HG03097 (cell line): Measurements from ENCODE around the gene TFF3.
"Not testable (repeated sequence)": the region's sequence is repeated elsewhere in the genome, so short reads cannot be mapped to it uniquely, and the experiment has no call there.

Experiments
- ATAC-seq: cut with Tn5 transposase; IDR thresholded peaks from one replicate; pipeline ENCODE4 v1.9.1; 2021; ENCODE audit not compliant: unreplicated experiment, low FRiP score

Gene TFF3

DNA sequence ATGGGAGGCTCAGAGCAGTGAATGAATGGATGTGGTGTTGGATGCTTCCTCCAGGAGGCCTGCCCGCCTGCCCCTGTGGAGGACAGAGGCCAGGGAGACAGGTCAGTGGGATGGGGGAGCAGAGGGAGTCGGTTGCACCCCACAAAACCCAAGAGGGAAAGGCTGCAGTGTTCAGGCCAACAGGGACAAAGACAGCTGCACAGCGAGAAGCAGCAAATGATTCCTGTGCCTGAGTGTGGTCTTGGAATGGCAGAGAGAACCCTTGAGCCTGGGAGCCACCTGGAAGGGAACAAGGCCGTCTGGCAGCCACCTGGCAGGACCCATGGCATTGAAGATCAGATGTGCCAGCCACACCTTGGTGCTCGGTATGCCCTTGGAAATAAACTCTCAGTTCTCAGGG lies 8.1 kb downstream of the TFF3 start:
- ATAC-seq = no peak

DNA sequence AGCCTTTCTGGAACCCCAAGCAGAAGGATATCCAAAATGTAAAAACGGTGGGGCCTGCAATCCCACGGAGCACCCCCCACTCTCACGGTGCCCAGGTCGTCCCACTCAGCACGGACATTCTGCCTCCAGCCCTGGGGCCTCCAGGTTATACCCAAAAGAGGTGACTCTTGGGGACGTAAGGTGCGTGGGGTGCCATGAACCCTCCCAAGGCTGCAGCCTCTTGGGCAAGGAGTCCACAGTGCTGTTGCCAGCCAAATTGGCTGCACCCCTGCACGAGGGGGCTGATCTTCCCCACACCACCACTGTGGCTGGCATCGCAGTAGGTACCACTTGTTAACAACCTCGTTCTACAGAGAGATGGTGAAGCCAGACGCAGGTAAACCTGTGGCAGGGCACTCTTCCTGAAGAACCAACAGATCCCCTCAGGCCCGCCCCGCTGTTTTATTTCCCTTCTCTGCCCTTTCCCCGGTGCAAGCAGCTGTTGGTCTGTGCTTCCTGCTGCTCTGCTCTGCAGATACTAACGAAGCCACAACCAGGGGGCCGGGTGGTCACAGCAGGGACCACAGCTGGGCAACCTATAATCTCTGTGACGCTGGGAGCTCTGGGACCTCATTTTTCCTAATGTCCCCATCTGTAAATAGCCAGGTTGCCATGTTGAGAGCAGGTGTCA lies 8.7 kb downstream of the TFF3 start:
- ATAC-seq = no peak

DNA sequence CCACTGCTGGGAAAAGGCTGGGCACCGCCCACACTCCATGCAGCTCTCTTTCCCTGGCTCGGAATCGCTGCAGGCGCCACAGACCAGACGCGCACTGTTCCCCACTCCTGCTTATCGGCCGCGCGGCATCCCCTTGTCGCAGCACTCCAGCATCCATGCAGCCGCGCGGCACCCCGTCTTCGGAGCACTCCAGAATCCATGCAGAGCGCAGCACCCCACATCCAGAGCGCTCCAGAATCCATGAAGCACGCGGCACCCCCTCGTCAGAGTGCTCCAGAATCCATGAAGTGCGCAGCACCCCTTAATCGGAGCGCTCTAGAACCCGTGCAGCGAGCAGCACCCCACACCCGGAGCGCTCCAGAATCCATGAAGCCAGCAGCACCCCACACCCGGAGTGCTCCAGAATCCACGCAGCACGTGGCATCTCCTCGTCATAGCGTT lies 9.5 kb downstream of the TFF3 start:
- ATAC-seq = no peak

DNA sequence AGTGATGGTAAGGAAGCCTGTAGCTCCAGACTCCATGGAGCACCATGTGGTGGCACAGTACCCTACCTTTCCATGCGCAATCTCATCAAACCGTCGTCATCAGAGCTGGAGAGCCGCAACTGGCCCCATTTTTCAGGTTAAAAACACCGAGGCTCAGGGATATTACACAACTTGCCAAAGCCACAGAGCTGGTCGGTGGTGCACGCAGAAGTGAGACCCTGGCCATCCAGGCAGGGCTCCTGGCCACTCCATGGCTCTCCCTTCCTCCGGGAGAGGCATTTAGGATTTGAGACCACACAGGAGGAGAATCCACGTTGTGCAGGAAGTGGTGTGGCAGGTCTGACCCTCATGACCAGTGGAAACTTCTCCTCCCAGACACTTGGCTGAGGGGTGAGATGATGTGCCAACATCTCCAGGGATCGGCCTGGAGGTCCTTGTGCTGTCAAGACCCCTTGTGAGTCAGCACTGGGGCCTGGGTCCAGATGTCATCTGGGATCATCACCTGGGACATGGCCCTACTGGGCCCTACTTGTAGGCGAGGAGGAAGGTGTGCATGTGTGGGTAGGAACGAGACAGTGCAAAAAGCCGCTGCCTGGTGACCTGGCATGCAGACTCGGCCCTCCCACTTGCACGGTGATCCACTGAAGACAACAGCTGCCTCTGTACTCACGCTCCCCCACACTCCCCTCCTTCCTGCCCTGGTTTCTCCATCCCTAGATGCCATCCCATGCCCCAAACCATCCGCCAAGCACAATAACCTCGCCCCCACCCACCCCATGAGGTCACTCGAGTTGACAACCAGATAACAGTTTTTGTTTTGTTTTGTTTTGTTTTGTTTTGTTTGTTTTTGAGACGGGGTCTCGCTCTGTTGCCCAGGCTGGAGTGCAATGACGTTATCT lies 10.4 kb downstream of the TFF3 start:
- no peak for ATAC-seq

DNA sequence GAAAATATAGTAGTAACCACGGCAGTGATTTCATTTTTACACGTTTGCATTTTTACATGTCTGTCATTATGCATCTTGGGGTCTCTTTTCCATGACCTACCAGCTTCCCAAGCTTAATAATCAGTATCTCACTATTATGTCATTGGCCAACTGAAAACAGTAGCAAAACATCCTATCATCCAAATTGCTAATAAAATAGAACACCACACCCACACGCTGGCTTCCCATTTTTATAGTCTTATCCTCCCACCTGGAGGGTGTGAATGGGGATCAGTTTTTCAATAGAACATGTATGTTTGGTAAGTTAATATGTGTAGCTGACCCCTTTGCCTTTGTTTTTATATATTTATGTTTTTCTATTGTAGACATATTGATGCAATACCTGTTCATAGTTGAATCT lies 11.8 kb downstream of the TFF3 start:
- no peak for ATAC-seq

DNA sequence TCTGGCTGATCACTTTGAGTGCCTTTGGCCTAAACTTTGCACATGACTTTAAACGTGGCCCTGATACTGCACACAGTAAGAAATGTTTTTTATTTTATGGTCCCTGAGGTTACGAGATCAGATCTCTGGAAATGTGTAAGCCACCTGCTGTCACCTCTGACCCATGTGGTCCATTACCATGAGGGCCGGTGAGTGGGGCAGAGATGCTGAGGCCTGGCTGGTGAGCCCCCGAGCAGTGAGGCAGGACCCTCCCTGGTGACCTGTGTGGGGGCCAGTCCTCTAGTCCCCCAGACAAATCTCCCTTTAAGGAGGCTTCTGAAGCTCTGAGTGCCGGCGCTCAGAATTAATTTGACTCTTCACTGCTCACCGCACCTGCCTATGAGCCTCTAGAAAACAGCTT lies 12.4 kb downstream of the TFF3 start:
- no peak for ATAC-seq

DNA sequence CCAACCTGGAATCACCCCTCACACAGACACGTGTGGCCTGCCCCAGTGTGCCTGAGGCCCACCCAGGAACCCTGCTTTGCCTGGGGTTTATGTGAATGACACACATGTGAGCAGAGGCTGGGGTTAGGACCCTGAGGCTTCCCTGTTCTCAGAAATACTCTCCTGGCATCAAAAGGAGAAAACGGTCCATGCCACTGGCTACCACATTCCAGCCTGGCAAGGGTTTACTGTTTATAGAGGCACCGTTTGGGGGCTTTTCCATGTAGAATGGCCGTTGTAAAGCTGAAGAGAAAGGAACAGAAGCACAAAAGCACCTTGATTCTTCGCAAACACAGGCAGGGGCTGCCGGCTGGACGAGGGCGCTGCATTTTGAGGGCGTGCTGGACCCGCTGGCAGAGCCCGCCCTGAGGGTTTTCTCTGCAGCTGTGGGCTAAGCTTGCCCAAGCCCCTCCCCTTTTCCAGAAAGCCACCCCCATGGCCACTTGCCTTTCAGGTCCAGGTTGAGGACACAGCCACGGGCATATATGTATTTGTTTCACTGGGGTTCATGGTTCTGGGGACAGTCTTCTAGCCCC lies 13.0 kb downstream of the TFF3 start:
- ATAC-seq = no peak

DNA sequence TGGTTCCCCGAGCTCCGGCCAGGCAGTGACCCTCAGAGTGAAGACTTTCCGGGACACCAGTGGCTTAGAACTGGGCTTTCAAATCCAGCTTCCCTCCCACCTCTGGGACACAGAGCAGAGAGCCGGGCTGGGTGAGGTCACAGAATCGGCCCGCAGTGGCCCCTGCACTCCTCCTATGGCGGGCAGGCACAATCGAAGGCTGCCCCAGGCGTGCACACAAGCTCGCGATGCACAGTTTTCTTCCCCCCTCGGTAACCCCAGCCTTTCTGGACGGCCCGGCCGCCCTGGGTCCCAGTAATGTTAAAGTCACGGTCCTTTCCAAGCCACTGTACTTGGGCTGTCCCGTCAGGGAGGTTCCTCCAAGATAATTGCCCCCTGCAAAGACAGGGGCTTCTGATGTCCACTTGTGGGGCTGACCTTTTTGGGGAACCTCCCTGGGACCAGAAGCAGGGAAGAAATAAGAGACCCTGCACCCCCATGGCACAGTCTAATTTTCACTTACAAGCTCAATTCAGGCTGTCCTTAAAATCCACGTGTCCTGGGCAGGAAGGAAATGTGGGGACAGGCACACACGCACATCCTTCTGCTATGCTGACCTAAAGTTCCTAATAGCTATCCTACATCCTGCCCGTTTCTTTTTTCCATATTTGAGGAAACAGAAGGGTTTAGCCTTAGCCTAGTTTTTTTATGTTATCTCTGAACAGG lies 13.7 kb downstream of the TFF3 start:
- no peak for ATAC-seq

DNA sequence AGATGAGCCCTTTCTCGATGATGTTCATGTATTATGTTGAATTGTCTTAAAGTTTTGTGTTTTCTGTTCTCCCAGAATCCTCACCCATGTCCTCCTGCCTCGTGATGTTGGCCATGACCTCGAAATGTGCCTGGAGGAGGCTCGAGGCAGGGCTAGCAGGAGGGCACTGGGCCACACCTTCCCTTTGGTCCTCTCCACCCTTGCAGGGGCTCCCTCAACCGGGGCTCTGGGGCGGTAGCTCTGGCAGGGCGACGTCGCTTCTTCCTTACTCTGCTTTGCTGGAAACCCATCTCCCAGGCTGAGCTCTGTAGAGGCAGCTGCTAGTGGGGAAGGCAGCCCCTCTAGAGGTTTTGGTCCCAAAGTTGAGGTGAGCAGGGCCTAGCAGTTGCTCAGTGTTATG lies 14.3 kb downstream of the TFF3 start:
- no peak for ATAC-seq

DNA sequence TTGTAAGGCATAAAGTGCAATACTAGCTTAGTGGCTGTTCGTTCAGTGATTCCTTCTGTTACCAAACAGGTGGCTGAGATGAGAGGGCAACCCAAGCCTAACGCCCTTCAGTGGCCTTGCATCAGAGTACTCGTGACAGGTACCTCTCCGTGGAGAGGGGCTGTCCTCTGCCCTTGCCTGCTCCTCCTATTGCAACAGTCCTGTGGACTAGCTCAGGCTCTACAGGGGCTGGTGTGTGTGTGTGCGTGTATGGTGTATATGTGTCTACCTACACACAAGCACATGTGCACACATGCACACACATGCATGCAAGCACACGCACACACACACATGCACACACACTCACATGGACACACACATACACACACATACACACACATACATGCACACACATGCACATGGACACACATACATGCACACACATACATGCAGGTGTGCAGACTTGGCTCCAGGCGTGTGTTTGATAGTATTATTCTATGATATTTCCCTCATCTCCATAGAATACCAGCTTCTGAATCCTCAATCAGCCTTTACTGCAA lies 15.1 kb downstream of the TFF3 start:
- no peak for ATAC-seq

DNA sequence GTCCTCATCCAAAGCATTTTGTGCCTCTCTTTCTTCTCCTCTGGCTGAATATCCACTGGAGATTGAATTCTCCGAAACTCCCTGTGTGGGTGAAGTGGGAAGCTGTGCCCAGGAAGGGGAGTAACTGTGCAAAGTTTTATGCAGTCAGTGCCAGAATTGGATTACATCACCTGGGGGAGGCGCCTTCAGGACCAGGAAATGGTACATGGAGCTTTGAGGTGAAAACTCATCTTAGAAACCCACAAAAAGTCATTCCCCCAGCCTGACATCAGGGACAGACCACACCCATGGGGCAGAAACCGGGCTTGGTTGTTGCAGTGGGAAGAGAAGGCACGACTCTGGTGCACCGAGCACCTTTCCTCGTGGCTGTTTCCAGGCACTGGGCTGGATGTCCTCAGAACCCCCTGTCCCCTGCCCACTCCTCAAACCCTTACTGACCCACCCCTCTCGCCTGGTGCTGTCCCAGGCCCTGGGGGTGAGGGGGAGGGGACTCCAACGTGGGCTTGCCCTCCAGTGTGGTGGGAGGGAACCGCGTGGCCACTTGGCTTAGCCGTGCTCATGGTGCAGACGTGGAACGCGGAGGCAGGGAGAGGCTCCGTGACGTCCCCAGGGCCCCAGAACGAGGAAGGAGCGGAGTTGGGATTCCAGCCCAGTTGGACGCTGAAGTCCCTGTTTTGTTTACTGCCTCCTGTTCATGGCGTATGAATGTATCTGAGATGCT lies 15.7 kb downstream of the TFF3 start:
- no peak for ATAC-seq

DNA sequence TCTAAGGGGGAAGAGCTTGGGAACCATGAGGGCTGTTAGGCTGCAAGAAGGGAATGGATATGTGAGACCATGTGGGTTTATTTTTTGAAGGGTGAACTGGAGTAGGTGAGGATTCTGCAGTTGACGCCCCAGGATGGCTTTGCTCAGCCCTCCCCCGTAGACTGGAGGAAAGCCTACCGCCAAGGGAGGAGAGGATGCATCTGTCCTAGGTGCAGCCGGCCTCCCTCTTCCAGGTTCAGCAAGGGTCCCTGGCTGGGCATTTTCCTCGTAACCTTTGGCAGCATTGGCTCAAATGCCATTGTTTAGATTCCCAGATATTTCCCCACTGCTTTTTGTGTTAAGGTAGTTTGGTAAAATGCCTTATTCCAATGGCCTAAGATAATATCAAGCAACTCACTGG lies 16.6 kb downstream of the TFF3 start:
- ATAC-seq = no peak

DNA sequence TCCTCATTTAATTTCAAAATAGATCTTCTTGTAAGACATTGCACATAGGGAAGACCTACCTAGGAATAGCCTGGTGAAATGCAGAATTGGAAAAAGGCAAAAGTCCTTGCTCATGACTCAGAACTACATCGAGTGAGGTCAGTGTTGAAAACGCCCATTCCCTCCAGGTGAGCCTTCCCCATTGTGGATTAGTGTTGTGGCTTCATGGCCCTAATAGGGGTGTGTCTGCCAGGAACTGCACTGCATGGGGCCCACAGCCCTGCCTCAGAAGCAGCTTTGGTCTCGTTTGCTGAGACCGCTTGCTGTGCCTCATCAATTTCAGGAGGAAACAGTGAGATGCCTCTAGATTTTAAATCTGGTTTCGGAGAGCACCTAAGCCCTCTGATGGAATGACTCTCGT lies 17.0 kb downstream of the TFF3 start:
- no peak for ATAC-seq

DNA sequence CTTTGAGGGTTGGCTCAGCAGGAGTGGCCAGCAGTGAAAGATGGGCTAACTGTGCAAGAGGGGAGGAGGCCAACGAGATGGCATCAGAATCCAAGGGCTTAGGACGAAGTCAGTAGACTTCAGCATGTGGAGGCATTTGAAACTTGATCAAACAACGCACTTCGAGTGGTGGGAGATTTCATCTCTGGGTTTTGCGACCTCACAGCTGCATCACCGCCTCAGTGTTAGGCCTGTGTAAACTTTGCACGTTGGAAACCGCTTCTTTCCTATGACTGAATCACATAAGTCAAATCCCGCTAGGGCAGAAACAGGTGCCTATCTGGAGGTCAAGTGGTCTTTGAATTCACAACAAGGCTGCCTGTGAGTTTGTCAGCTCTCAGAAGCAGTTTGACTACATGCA lies 17.8 kb downstream of the TFF3 start:
- no peak for ATAC-seq

DNA sequence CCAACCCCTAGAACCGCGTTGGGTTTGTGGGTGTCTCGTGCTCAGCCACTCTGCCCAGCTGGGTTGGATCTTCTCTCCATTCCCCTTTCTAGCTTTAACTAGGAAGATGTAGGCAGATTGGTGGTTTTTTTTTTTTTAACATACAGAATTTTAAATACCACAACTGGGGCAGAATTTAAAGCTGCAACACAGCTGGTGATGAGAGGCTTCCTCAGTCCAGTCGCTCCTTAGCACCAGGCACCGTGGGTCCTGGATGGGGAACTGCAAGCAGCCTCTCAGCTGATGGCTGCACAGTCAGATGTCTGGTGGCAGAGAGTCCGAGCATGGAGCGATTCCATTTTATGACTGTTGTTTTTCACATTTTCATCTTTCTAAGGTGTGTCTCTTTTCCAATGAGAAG lies 18.7 kb downstream of the TFF3 start:
- ATAC-seq = no peak

DNA sequence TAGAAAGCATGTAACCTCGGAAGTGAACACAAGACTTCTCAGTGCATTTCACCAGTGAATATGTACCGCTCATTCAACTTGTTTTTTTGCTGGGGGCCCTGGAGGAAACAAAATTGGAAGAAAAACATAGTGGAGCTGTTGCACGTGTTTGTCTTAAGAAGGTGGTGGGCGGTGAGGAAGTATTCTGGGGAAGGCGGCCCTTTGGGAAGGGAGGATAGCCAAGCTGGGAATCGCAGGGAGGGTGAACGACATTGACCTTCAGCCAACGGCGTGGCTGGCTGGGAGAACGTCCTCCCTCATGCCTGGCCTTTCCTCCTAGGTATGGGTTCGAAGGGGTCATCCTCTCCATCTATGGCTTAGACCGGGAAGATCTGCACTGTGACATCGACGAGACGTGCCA lies 19.4 kb downstream of the TFF3 start:
- no peak for ATAC-seq

DNA sequence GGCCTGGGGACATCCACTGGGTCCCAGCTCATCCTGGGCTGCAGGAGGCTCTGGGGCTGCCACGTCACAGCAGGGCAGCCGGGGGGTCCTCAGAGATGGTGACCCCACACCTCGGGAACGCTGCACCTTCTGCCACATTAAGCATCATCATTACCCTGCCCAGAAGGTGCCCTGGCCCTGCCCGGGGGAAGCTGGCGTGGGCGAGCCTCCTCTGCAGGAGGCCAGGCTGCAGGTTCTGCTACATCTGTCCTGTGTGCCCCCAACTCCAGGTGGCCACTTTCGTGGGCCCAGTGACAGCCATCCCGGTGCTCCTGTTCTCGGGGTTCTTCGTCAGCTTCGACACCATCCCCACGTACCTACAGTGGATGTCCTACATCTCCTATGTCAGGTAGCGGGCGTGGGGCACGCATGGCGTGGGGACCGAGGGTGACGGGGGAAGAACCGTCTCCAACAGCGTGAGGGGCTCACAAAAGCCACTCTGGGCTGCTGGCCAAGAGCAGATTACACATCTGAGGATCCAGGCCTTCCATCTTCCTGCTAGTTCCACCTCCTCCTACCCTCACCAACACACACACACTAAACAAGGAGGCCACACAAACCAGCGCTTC lies 20.8 kb downstream of the TFF3 start:
- ATAC-seq = no peak

DNA sequence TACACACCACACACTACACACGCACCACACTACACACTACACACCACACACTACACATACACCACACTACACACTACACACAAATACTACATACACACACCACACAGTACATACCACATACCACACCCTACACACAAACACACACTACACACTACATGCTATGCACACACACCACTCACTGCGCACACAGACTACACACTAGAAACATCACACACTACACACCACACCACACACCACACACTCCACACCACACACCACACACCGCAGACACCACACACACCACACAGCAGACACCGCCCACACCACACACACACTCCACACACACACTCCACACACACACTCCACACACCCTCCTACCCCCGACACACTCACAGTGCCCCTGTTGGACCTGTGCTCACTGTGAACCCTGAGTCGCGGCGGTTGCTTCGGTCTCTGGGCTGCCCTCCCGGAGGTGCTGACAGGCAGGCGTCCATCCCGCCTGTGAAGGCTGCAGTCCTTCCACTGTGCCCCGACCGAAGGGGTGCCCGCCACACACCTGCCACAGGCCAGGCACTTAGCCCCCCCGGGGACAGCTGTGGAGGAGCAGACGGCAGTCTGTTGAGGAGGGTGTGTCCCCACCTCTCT lies 21.4 kb downstream of the TFF3 start:
- no peak for ATAC-seq

DNA sequence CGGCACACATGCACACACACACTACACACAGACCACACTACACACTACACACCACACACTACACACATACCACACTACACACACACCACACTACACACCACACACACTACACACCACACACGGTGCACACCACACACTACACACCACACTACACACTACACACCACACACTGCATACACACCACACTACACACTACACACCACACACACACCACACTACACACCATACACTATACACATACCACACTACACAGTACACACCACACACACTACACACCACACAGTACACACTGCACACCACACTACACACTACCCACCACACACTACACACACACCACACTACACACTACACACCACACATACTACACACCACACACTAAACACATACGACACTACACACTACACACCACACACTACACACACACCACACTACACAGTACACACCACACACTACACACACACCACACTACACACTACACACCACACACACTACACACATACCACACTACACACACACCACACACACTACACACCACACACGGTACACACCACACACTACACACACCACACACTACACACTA lies 22.6 kb downstream of the TFF3 start:
- ATAC-seq = not testable (repeated sequence)
